H4 (cell line): ENCODE measurements around the gene FAU. TPM values are rescaled to one million over a fixed set of nuclear protein-coding genes. Genes with fewer than 3 reads are reported as not detected.

ENCODE experiments used
- DNase-seq: peaks from one replicate; pipeline ENCODE4 v3.0.0-alpha.2; 2015; ENCODE audit warnings: low spot score
- total RNA-seq: library from RNA; depleted of rRNA; stranded (reverse); fragments of >200 nt; shearing (Covaris generic); gene quantifications from 2 replicates; pipeline ENCODE4 v1.2.3, GENCODE V29; 2014; rRNA removed

Gene FAU
- total RNA-seq, 1 experiment from 2014 or later, result 327 TPM

- DNase-seq, result no peak
Observed at GRCh38 chr11:65078786-65079342, 43.1 kb downstream of the FAU start.

GRCh38 chr11:65078151-65078550 is 43.8 kb downstream of the FAU start:
- DNase-seq, result no peak

GRCh38 chr11:65077451-65077850 is 44.5 kb downstream of the FAU start:
- DNase-seq, result no peak

GRCh38 chr11:65072631-65072966 is 49.3 kb downstream of the FAU start:
- DNase-seq, result no peak

- no peak for DNase-seq
Observed at GRCh38 chr11:65071907-65072630, 49.9 kb downstream of the FAU start.

Other genes with a start within 250 kb of the FAU start
- 13.5 and 14.2 TPM in 2 replicates for gene EHD1, start 243.5 kb downstream of the FAU start, total RNA-seq
- gene ATG2A, start 204.9 kb downstream of the FAU start, total RNA-seq, result 6.0 and 9.5 TPM in 2 replicates
- gene PPP2R5B, start 197.4 kb downstream of the FAU start, total RNA-seq, result 6.4 and 9.1 TPM in 2 replicates
- gene GPHA2, start 186.2 kb downstream of the FAU start, total RNA-seq, result not detected in 2 replicates
- gene MAJIN, start 150.0 kb downstream of the FAU start, total RNA-seq, result not detected in 2 replicates
- 1.8 and 2.3 TPM in 2 replicates for gene BATF2, start 125.2 kb downstream of the FAU start, total RNA-seq
- 266 and 271 TPM in 2 replicates for gene ARL2, start 108.0 kb downstream of the FAU start, total RNA-seq
- 6.3 and 8.5 TPM in 2 replicates for gene SNX15, start 94.7 kb downstream of the FAU start, total RNA-seq
- 4.1 and 10.7 TPM in 2 replicates for gene SAC3D1, start 80.9 kb downstream of the FAU start, total RNA-seq
- not detected in 2 replicates for gene NAALADL1, start 63.6 kb downstream of the FAU start, total RNA-seq
- gene CDCA5, start 38.1 kb downstream of the FAU start, total RNA-seq, result 28.7 and 30.5 TPM in 2 replicates
- gene ZFPL1, start 37.9 kb downstream of the FAU start, total RNA-seq, result 35.7 and 40.5 TPM in 2 replicates
- 68.7 and 134 TPM in 2 replicates for gene VPS51, start 25.9 kb downstream of the FAU start, total RNA-seq
- gene TM7SF2, start 10.3 kb downstream of the FAU start, total RNA-seq, result 3.2 and 5.2 TPM in 2 replicates
- gene ZNHIT2, start 4.4 kb downstream of the FAU start, total RNA-seq, result 5.6 and 8.0 TPM in 2 replicates
- 61.6 and 76.7 TPM in 2 replicates for gene MRPL49, start 187 bp upstream of the FAU start, total RNA-seq
- 6.4 and 18.0 TPM in 2 replicates for gene SYVN1, start 12.4 kb upstream of the FAU start, total RNA-seq
- not detected in 2 replicates for gene SPDYC, start 48.1 kb upstream of the FAU start, total RNA-seq
- gene CAPN1, start 59.8 kb upstream of the FAU start, total RNA-seq, result 58.1 and 115 TPM in 2 replicates
- 33.0 and 40.9 TPM in 2 replicates for gene POLA2, start 139.8 kb upstream of the FAU start, total RNA-seq
- gene CDC42EP2, start 192.7 kb upstream of the FAU start, total RNA-seq, result 1.9 and 2.5 TPM in 2 replicates
- gene DPF2, start 211.7 kb upstream of the FAU start, total RNA-seq, result 29.0 and 29.2 TPM in 2 replicates
- gene TIGD3, start 232.6 kb upstream of the FAU start, total RNA-seq, result 1.1 and 1.6 TPM in 2 replicates